ENCODE results near the gene MAP2K5. TPM values are rescaled to one million over a fixed set of nuclear protein-coding genes. Genes with fewer than 3 reads are reported as not detected.

Gene MAP2K5
- total RNA-seq, 1 experiment from 2014 or later, result 3.2 TPM

DNA sequence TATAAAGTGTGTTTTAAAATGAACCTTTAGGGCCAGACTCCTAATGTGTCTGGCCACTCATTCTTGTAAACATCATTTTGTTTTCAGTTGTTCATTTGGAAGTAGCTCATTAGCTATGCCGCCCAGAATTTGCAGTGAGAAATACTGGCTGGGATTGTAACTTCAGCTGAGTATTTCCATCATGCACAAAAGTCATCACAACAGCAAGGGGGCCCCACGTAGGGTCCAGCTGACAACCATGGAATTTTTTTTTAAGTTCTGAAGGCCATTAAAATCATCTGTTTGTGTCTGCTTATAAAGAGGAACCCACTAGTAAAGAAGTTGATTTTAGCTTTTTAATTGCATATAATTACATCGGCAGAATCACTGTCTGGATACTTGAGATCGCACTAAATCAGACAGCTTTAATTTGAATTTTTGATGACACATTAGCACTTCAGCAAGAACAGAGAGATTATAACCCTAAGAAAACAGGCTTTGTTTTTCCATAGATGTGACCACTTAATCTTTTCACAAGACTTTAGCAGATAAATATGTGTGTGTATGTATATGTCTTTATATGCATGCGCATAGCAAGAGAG, 236.6 kb downstream of the MAP2K5 start:
- Histone ChIP-seq H3K36me3 (replicated peaks; ENCODE audit: control insufficient read depth, insufficient read depth, low read length) (no peaks in the 10 kb centered on the region), H3K4me3 (ENCODE audit: insufficient read depth, low read depth, low read length) (no peak overlapping the region), H3K27me3 (ENCODE audit: control insufficient read depth, insufficient read depth, low read length) (no peaks in the 10 kb centered on the region; the same call in 1 of the 2 replicates)
- DNase-seq, result no peak

- Histone ChIP-seq H3K36me3 (replicated peaks; ENCODE audit: control insufficient read depth, insufficient read depth, low read length) (no peaks in the 10 kb centered on the region), H3K27me3 (ENCODE audit: control insufficient read depth, insufficient read depth, low read length) (no peaks in the 10 kb centered on the region; the same call in 1 of the 2 replicates), H3K4me3 (ENCODE audit: insufficient read depth, low read depth, low read length) (no peak overlapping the region)
- DNase-seq, result no peak
Measured at GRCh38 chr15:67779549-67780111, 237.1 kb downstream of the MAP2K5 start.

GRCh38 chr15:67781061-67781460, 238.6 kb downstream of the MAP2K5 start:
- no peak overlapping the region for H3K4me3 ChIP-seq (ENCODE audit: insufficient read depth, low read depth, low read length)
- no peaks in the 10 kb centered on the region; the same call in 1 of the 2 replicates for H3K27me3 ChIP-seq (ENCODE audit: control insufficient read depth, insufficient read depth, low read length)
- H3K36me3 ChIP-seq (replicated peaks; ENCODE audit: control insufficient read depth, insufficient read depth, low read length), result no peaks in the 10 kb centered on the region
- DNase-seq, result no peak

GRCh38 chr15:67781907-67782690, 239.6 kb downstream of the MAP2K5 start:
- H3K36me3 ChIP-seq (replicated peaks; ENCODE audit: control insufficient read depth, insufficient read depth, low read length), result no peaks in the 10 kb centered on the region
- DNase-seq, result no peak
- H3K27me3 ChIP-seq (ENCODE audit: control insufficient read depth, insufficient read depth, low read length), result no peaks in the 10 kb centered on the region; the same call in 1 of the 2 replicates
- H3K4me3 ChIP-seq (ENCODE audit: insufficient read depth, low read depth, low read length), result no peak overlapping the region

DNA sequence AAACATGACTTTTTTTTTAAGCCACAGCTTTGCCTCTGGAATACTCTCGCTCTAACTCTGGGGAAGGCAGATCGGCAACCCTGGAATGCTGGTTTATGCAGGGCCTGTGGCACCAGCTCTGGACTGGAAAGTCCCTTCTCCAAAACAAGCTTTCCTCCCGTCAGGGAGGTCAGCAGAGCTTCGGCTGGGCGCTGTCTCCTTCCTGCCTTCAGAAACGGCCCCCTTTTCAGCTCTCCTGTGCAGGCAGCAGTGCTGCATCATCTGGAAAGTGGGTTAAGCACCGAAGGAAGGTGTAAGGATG, 240.1 kb downstream of the MAP2K5 start:
- Histone ChIP-seq H3K36me3 (replicated peaks; ENCODE audit: control insufficient read depth, insufficient read depth, low read length) (no peaks in the 10 kb centered on the region), H3K27me3 (ENCODE audit: control insufficient read depth, insufficient read depth, low read length) (no peaks in the 10 kb centered on the region; the same call in 1 of the 2 replicates), H3K4me3 (ENCODE audit: insufficient read depth, low read depth, low read length) (no peak overlapping the region)
- peak; percentile 40 for DNase-seq

DNA sequence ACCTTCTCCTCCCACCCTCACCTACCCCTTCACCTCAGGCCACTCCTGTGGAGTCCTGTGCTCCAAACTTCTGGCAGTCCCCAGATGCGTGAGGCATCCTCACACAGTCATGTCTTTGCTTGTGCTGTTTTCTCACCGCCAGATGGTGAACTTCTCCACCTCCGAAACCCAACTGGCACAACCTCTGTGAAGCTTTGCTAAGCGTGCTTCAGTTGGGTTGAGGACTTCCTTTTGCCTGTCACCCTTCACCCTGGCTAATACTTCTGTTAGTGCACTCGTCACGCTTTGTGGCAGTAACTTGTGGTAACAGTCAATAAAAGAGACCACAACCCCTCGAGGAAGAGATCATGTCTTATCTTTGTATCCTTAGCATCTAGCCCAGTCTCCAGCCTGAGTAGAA, 240.8 kb downstream of the MAP2K5 start:
- Histone ChIP-seq H3K36me3 (replicated peaks; ENCODE audit: control insufficient read depth, insufficient read depth, low read length) (no peaks in the 10 kb centered on the region), H3K27me3 (ENCODE audit: control insufficient read depth, insufficient read depth, low read length) (no peaks in the 10 kb centered on the region; the same call in 1 of the 2 replicates), H3K4me3 (ENCODE audit: insufficient read depth, low read depth, low read length) (no peak overlapping the region)
- DNase-seq, result no peak

DNA sequence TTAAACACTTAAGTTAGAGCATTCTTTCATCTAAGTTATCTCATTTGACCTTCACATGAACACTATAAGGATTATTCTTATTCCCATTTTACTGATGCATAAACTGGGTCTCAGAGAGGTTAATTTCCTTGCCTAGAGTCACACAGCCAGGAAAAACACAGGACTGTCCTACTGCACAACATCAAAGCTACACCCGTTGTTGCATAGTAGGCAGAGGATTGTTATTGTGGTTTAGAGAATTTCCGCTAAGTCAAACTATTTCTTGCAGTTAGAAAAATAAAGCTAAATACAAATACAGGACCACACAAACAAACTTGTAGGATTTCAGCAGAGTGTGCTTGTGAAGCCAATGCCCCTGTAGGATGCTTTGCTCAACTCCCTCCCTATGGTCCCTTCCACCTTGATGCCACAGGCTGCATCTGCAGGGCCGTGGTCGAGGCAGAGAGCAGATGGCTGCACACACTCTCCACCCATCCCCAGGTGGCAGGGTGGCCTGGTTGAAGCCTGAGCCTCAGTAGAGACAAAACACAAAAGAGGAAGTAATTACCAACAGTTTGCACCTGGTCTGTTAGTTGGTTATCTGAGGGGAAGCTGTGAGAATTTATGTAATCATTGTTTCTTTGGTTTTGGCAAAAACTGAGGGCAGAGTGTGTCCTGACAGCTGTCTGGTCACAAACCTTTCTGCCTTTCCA, 241.7 kb downstream of the MAP2K5 start:
- Histone ChIP-seq H3K27me3 (ENCODE audit: control insufficient read depth, insufficient read depth, low read length) (no peaks in the 10 kb centered on the region; the same call in 1 of the 2 replicates), H3K4me3 (ENCODE audit: insufficient read depth, low read depth, low read length) (no peak overlapping the region), H3K36me3 (replicated peaks; ENCODE audit: control insufficient read depth, insufficient read depth, low read length) (no peaks in the 10 kb centered on the region)
- DNase-seq, result no peak

GRCh38 chr15:67784856-67785430, 242.4 kb downstream of the MAP2K5 start:
- H3K27me3 ChIP-seq (ENCODE audit: control insufficient read depth, insufficient read depth, low read length), result no peaks in the 10 kb centered on the region; the same call in 1 of the 2 replicates
- H3K4me3 ChIP-seq (ENCODE audit: insufficient read depth, low read depth, low read length), result no peak overlapping the region
- no peak for DNase-seq
- no peaks in the 10 kb centered on the region for H3K36me3 ChIP-seq (replicated peaks; ENCODE audit: control insufficient read depth, insufficient read depth, low read length)

GRCh38 chr15:67785431-67785830, 242.9 kb downstream of the MAP2K5 start:
- DNase-seq, result no peak

GRCh38 chr15:67786646-67787045, 244.1 kb downstream of the MAP2K5 start:
- no peaks in the 10 kb centered on the region; the same call in 1 of the 2 replicates for H3K27me3 ChIP-seq (ENCODE audit: control insufficient read depth, insufficient read depth, low read length)

More at GRCh38 chr15:67785431-67785830, 242.9 kb downstream of the MAP2K5 start:
- Histone ChIP-seq H3K27me3 (ENCODE audit: control insufficient read depth, insufficient read depth, low read length) (no peaks in the 10 kb centered on the region; the same call in 1 of the 2 replicates), H3K36me3 (replicated peaks; ENCODE audit: control insufficient read depth, insufficient read depth, low read length) (no peaks in the 10 kb centered on the region), H3K4me3 (ENCODE audit: insufficient read depth, low read depth, low read length) (no peak overlapping the region)

GRCh38 chr15:67788986-67789385, 246.5 kb downstream of the MAP2K5 start:
- Histone ChIP-seq H3K4me3 (ENCODE audit: insufficient read depth, low read depth, low read length) (no peak overlapping the region), H3K27me3 (ENCODE audit: control insufficient read depth, insufficient read depth, low read length) (no peaks in the 10 kb centered on the region; the same call in 1 of the 2 replicates), H3K36me3 (replicated peaks; ENCODE audit: control insufficient read depth, insufficient read depth, low read length) (no peaks in the 10 kb centered on the region)
- DNase-seq, result no peak

More at GRCh38 chr15:67786646-67787045, 244.1 kb downstream of the MAP2K5 start:
- no peaks in the 10 kb centered on the region for H3K36me3 ChIP-seq (replicated peaks; ENCODE audit: control insufficient read depth, insufficient read depth, low read length)
- DNase-seq, result no peak
- H3K4me3 ChIP-seq (ENCODE audit: insufficient read depth, low read depth, low read length), result no peak overlapping the region

DNA sequence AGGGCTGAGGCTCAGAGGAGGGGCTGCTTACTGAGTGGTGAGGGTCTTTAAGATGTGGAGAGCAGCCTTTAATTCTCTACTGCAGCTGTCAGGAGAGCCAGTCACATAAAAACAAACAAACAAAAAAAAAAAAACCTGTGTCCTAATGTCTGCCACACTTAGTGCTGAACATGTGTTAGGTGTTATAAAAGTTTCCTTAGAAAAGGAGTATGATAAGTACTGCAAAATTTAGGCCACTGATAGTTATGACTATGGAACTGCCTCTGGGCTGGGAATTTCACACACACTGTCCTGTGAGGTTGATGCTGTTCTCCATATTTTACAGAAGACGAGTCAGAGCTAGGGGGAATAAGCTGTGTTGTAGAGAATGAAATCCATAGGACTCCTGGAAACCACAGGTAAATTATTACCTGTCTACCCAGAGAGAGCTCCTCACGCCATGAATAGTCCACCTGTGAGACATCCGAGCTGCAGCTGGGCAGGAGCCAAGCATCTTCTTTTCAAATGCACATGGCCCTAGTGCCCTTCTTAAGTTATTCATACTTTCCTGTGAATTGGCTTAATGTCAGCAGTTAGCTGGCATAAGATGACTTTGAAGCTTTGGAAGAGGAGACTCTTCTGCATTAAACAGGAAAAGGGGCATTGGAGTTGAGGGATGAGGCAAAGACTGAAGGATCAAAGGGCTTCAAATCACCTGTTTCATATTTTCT, 248.3 kb downstream of the MAP2K5 start:
- Histone ChIP-seq H3K36me3 (replicated peaks; ENCODE audit: control insufficient read depth, insufficient read depth, low read length) (no peaks in the 10 kb centered on the region), H3K27me3 (ENCODE audit: control insufficient read depth, insufficient read depth, low read length) (no peaks in the 10 kb centered on the region; the same call in 1 of the 2 replicates), H3K4me3 (ENCODE audit: insufficient read depth, low read depth, low read length) (no peak overlapping the region)
- DNase-seq, result no peak

- H3K36me3 ChIP-seq (replicated peaks; ENCODE audit: control insufficient read depth, insufficient read depth, low read length), result no peaks in the 10 kb centered on the region
- no peaks in the 10 kb centered on the region for H3K27me3 ChIP-seq (ENCODE audit: control insufficient read depth, insufficient read depth, low read length)
- no peak overlapping the region for H3K4me3 ChIP-seq (ENCODE audit: insufficient read depth, low read depth, low read length)
- no peak for DNase-seq
Measured at GRCh38 chr15:67792250-67792942, 249.9 kb downstream of the MAP2K5 start.

All from H7 (cell line).